ENCODE measurements around the gene VEPH1. TPM values are rescaled to one million over a fixed set of nuclear protein-coding genes. Genes with fewer than 3 reads are reported as not detected.

VEPH1 gene
- total and polyA plus RNA-seq, 2 donors (not counting 1 experiment from before 2014, with no cell fraction given), result not detected

- Histone ChIP-seq H3K4me2 (replicated peaks; ENCODE audit: low read depth, low read length, poor library complexity, severe bottlenecking) (no peak overlapping the region), H3K4me3 (ENCODE audit: control extremely low read depth in 1 of 5, extremely low read depth in 1 of 5, insufficient read depth in 1 of 5, low read depth in 2 of 5, low read length in 4 of 5) (no peak overlapping the region), H3K36me3 (replicated peaks in 1 of 2; ENCODE audit: control extremely low read depth in 1 of 2, control insufficient read depth in 1 of 2, extremely low read depth in 1 of 2, insufficient read depth in 2 of 2, low read length in 1 of 2) (no peaks in the 10 kb centered on the region), H3K27ac (ENCODE audit: low read length in 2 of 2) (no peak overlapping the region), H3K9ac (ENCODE audit: low read length) (no peak overlapping the region), H3K4me1 (ENCODE audit: control insufficient read depth in 2 of 2, insufficient read depth in 2 of 2, low read length in 2 of 2) (no peaks in the 10 kb centered on the region), H3K79me2 (ENCODE audit: control insufficient read depth, insufficient read depth, low read length) (no peaks in the 10 kb centered on the region), H4K20me1 (ENCODE audit: control insufficient read depth, insufficient read depth, low read length, poor library complexity, severe bottlenecking) (no peaks in the 10 kb centered on the region), H3K27me3 (replicated peaks in 1 of 4; ENCODE audit: control extremely low read depth in 1 of 4, control insufficient read depth in 3 of 4, insufficient read depth in 4 of 4, low read length in 3 of 4) (no peaks in the 10 kb centered on the region), H2AFZ (ENCODE audit: insufficient read depth, low read depth, low read length, poor library complexity, severe bottlenecking) (no peak overlapping the region), H3K9me3 (ENCODE audit: control extremely low read depth in 1 of 3, control insufficient read depth in 2 of 3, insufficient read depth in 1 of 3, low read length in 2 of 3) (peaks cover 0 to 7% (median 0%) of the 10 kb centered on the region in 3 donors)
- DNase-seq (no peak), ATAC-seq (ENCODE audit: low read depth) (no peak)
- WGBS (ENCODE audit: insufficient coverage), result no CpG with 5 or more reads among the region's 3 CpGs
- TF ChIP-seq EZH2 (IDR thresholded peaks at IDR 0.05; ENCODE audit: borderline replicate concordance, insufficient read depth, low read depth, low read length, poor library complexity, severe bottlenecking), result no peak
- no peak for TF ChIP-seq CTCF (IDR thresholded peaks at IDR 0.05)
- CTCF ChIA-PET, result no interaction called here
- POLR2A ChIA-PET, result no interaction called here
- Mint-ChIP-seq H3K27me3 (peaks cover 3% of the 10 kb centered on the region), H3K4me1 (no peaks in the 10 kb centered on the region), H3K9me3 (ENCODE audit: insufficient read depth) (no peaks in the 10 kb centered on the region), H3K4me3 (no peak overlapping the region), H3K27ac (no peak overlapping the region)
- intact Hi-C loops (cut with micrococcal nuclease), result no loop called here
Measured at GRCh38 chr3:157420606-157421130, 82.5 kb downstream of the VEPH1 start.

- whole genome bisulfite sequencing (ENCODE audit: insufficient coverage), result no CpG with 5 or more reads among the region's 2 CpGs
- H3K4me1 Mint-ChIP-seq, result no peaks in the 10 kb centered on the region
Measured at GRCh38 chr3:157418104-157418503, 85.1 kb downstream of the VEPH1 start.

More at GRCh38 chr3:157418104-157418503, 85.1 kb downstream of the VEPH1 start:
- TF ChIP-seq CTCF (IDR thresholded peaks at IDR 0.05) (no peak), EZH2 (IDR thresholded peaks at IDR 0.05; ENCODE audit: borderline replicate concordance, insufficient read depth, low read depth, low read length, poor library complexity, severe bottlenecking) (no peak)
- POLR2A ChIA-PET, result no interaction called here
- no peak overlapping the region for H3K4me2 ChIP-seq (replicated peaks; ENCODE audit: low read depth, low read length, poor library complexity, severe bottlenecking)
- H3K27me3 ChIP-seq (replicated peaks in 1 of 4; ENCODE audit: control extremely low read depth in 1 of 4, control insufficient read depth in 3 of 4, insufficient read depth in 4 of 4, low read length in 3 of 4), result no peaks in the 10 kb centered on the region
- no peaks in the 10 kb centered on the region for H3K9me3 ChIP-seq (ENCODE audit: control extremely low read depth in 1 of 3, control insufficient read depth in 2 of 3, insufficient read depth in 1 of 3, low read length in 2 of 3)
- intact Hi-C loops (cut with micrococcal nuclease), result no loop called here
- H3K4me3 ChIP-seq (ENCODE audit: control extremely low read depth in 1 of 5, extremely low read depth in 1 of 5, insufficient read depth in 1 of 5, low read depth in 2 of 5, low read length in 4 of 5), result no peak overlapping the region
- H4K20me1 ChIP-seq (ENCODE audit: control insufficient read depth, insufficient read depth, low read length, poor library complexity, severe bottlenecking), result no peaks in the 10 kb centered on the region
- no peaks in the 10 kb centered on the region for H3K79me2 ChIP-seq (ENCODE audit: control insufficient read depth, insufficient read depth, low read length)
- H2AFZ ChIP-seq (ENCODE audit: insufficient read depth, low read depth, low read length, poor library complexity, severe bottlenecking), result no peak overlapping the region
- no peak overlapping the region for H3K9ac ChIP-seq (ENCODE audit: low read length)
- ATAC-seq (ENCODE audit: low read depth), result no peak
- H3K4me3 Mint-ChIP-seq, result no peak overlapping the region
- CTCF ChIA-PET, result no interaction called here
- no peak for DNase-seq
- H3K27ac ChIP-seq (ENCODE audit: low read length in 2 of 2), result no peak overlapping the region
- H3K36me3 ChIP-seq (replicated peaks in 1 of 2; ENCODE audit: control extremely low read depth in 1 of 2, control insufficient read depth in 1 of 2, extremely low read depth in 1 of 2, insufficient read depth in 2 of 2, low read length in 1 of 2), result no peaks in the 10 kb centered on the region
- no peak overlapping the region for H3K27ac Mint-ChIP-seq
- peaks cover 4% of the 10 kb centered on the region for H3K27me3 Mint-ChIP-seq
- no peaks in the 10 kb centered on the region for H3K9me3 Mint-ChIP-seq (ENCODE audit: insufficient read depth)
- H3K4me1 ChIP-seq (ENCODE audit: control insufficient read depth in 2 of 2, insufficient read depth in 2 of 2, low read length in 2 of 2), result no peaks in the 10 kb centered on the region

Measured in B cell (primary cell).